Measurements from ENCODE around the gene SPTB. TPM values are rescaled to one million over a fixed set of nuclear protein-coding genes. Genes with fewer than 3 reads are reported as not detected.

SPTB gene
- total RNA-seq, 2 experiments from 2014 or later, result 0.03 to 0.08 TPM

GRCh38 chr14:64861916-64862315 lies 17.8 kb downstream of the SPTB start:
- Mint-ChIP-seq H3K9me3 (no peaks in the 10 kb centered on the region), H3K36me3 (ENCODE audit: low read depth) (no peaks in the 10 kb centered on the region), H3K4me1 (ENCODE audit: low read depth) (no peaks in the 10 kb centered on the region), H3K4me3 (no peak overlapping the region), H3K27ac (no peak overlapping the region), H3K27me3 (peaks cover 25% of the 10 kb centered on the region)
- H3K27ac ChIP-seq (ENCODE audit: low read depth in 1 of 2, low read length in 2 of 2), result no peak overlapping the region
- CTCF ChIA-PET, result interaction anchor here (1.6 kb wide), 1 partner anchor 30 kb away, joined by 3 read pairs; no protein-coding TSS in a partner anchor
- no peak overlapping the region for H3K4me3 ChIP-seq (ENCODE audit: low read length)
- intact Hi-C loops (cut with DNase I, micrococcal nuclease), result no loop called here
- peaks cover 0 to 7% of the 10 kb centered on the region in 2 experiments for H3K27me3 ChIP-seq (ENCODE audit: control insufficient read depth in 1 of 2, insufficient read depth in 2 of 2, low read length in 2 of 2)
- DNase-seq (no peak), ATAC-seq (ENCODE audit: poor library complexity) (no peak)
- H3K36me3 ChIP-seq (ENCODE audit: insufficient read depth, low read length), result no peaks in the 10 kb centered on the region
- H3K4me1 ChIP-seq (ENCODE audit: insufficient read depth, low read length), result no peaks in the 10 kb centered on the region
- POLR2A ChIA-PET, result no interaction called here
- no peaks in the 10 kb centered on the region for H3K9me3 ChIP-seq (ENCODE audit: control insufficient read depth in 1 of 2, insufficient read depth in 1 of 2, low read length in 2 of 2)
- no peak for TF ChIP-seq CTCF (IDR thresholded peaks at IDR 0.05)

GRCh38 chr14:64860039-64860438 lies 19.7 kb downstream of the SPTB start:
- no peak overlapping the region for H3K27ac Mint-ChIP-seq
- Histone ChIP-seq H3K36me3 (ENCODE audit: insufficient read depth, low read length) (no peaks in the 10 kb centered on the region), H3K9me3 (ENCODE audit: control insufficient read depth in 1 of 2, insufficient read depth in 1 of 2, low read length in 2 of 2) (no peaks in the 10 kb centered on the region), H3K4me1 (ENCODE audit: insufficient read depth, low read length) (no peaks in the 10 kb centered on the region), H3K27me3 (ENCODE audit: control insufficient read depth in 1 of 2, insufficient read depth in 2 of 2, low read length in 2 of 2) (peaks cover 0 to 4% of the 10 kb centered on the region in 2 experiments), H3K4me3 (ENCODE audit: low read length) (no peak overlapping the region), H3K27ac (ENCODE audit: low read depth in 1 of 2, low read length in 2 of 2) (no peak overlapping the region)
- DNase-seq, result no peak
- ATAC-seq (ENCODE audit: poor library complexity), result no peak
- ChIA-PET CTCF (no interaction called here), POLR2A (no interaction called here)
- H3K9me3 Mint-ChIP-seq, result no peaks in the 10 kb centered on the region
- H3K27me3 Mint-ChIP-seq, result peaks cover 22% of the 10 kb centered on the region
- intact Hi-C loops (cut with DNase I, micrococcal nuclease), result no loop called here
- no peaks in the 10 kb centered on the region for H3K4me1 Mint-ChIP-seq (ENCODE audit: low read depth)
- no peak overlapping the region for H3K4me3 Mint-ChIP-seq
- no peak for TF ChIP-seq CTCF (IDR thresholded peaks at IDR 0.05)
- H3K36me3 Mint-ChIP-seq (ENCODE audit: low read depth), result no peaks in the 10 kb centered on the region

- Mint-ChIP-seq H3K4me1 (ENCODE audit: low read depth) (no peaks in the 10 kb centered on the region), H3K27me3 (peaks cover 9% of the 10 kb centered on the region), H3K9me3 (no peaks in the 10 kb centered on the region), H3K36me3 (ENCODE audit: low read depth) (no peaks in the 10 kb centered on the region), H3K27ac (no peak overlapping the region), H3K4me3 (no peak overlapping the region)
- CTCF ChIA-PET, result no interaction called here
- H3K36me3 ChIP-seq (ENCODE audit: insufficient read depth, low read length), result no peaks in the 10 kb centered on the region
- ATAC-seq (ENCODE audit: poor library complexity) (no peak), DNase-seq (no peak)
- TF ChIP-seq CTCF (IDR thresholded peaks at IDR 0.05), result no peak
- H3K4me3 ChIP-seq (ENCODE audit: low read length), result no peak overlapping the region
- intact Hi-C loops (cut with DNase I, micrococcal nuclease), result no loop called here
- no peaks in the 10 kb centered on the region for H3K9me3 ChIP-seq (ENCODE audit: control insufficient read depth in 1 of 2, insufficient read depth in 1 of 2, low read length in 2 of 2)
- H3K4me1 ChIP-seq (ENCODE audit: insufficient read depth, low read length), result no peaks in the 10 kb centered on the region
- no peak overlapping the region for H3K27ac ChIP-seq (ENCODE audit: low read depth in 1 of 2, low read length in 2 of 2)
- POLR2A ChIA-PET, result no interaction called here
- H3K27me3 ChIP-seq (ENCODE audit: control insufficient read depth in 1 of 2, insufficient read depth in 2 of 2, low read length in 2 of 2), result peaks cover 0 to 4% of the 10 kb centered on the region in 2 experiments
Observed at GRCh38 chr14:64857979-64858744, 21.5 kb downstream of the SPTB start.

Measured in CD4-positive, alpha-beta T cell (primary cell).